PC-9 (cell line): ENCODE measurements around the gene ZBTB9.

Source experiments
- CTCF ChIP-seq: fragments of 200-600 bp; sonication (generic); conservative IDR thresholded peaks from 2 replicates; pipeline ENCODE4 v1.6.1; 2017; ENCODE audit warnings: mixed run types, antibody characterized with exemption, mild to moderate bottlenecking, moderate library complexity
- EZH2 ChIP-seq: fragments of 200-600 bp; sonication (generic); IDR thresholded peaks from 2 replicates; pipeline ENCODE4 v1.8.0; 2017; ENCODE audit warnings: antibody characterized with exemption, low read depth

GRCh38 chr6:33417903-33418689, 36.3 kb upstream of the ZBTB9 start, which contains the start of gene CUTA:
- TF ChIP-seq CTCF (peak; percentile 48), EZH2 (no peak)
